Fibroblast of mammary gland (primary cell): Measurements from ENCODE around the gene METTL21A.
"Not testable (repeated sequence)": the region's sequence is repeated elsewhere in the genome, so short reads cannot be mapped to it uniquely, and the experiment has no call there.

Source experiments
- DNase-seq: peaks from one replicate; pipeline ENCODE4 v3.0.0-alpha.2; 2010; ENCODE audit warnings: low read depth
- H3K4me3 ChIP-seq: 2 replicates; pipeline ENCODE4 v1.5.1; 2011; ENCODE audit warnings: low read depth, mild to moderate bottlenecking, low read length, moderate library complexity; ENCODE audit not compliant: control insufficient read depth
- TF ChIP-seq, protein P1 (sequence below): conservative IDR thresholded peaks from 2 replicates; pipeline ENCODE4 v1.5.1; 2011; ENCODE audit warnings: low read depth, low read length, inconsistent platforms; ENCODE audit not compliant: control insufficient read depth, insufficient read depth

The METTL21A gene

DNA sequence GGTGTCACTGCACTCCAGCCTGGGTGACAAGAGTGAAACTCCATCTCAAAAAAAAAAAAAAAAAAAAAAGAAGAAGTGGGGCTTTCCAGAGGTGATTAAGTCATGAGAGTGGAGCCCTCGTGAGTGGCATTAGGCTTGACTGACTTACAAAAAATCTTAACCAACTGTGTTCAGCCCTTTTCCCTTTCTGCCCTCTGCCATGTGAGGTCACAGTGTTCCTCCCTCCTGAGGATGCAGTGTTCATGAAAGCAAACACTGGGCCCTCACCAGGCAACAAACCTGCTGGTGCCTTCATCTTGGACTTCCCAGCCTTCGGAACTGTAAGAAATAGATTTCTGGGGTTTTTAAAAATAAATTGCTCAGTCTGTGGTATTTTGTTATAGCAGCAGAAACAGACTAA is 37.0 kb upstream of the METTL21A start:
- DNase-seq: no peak
- TF ChIP-seq, protein P1, sequence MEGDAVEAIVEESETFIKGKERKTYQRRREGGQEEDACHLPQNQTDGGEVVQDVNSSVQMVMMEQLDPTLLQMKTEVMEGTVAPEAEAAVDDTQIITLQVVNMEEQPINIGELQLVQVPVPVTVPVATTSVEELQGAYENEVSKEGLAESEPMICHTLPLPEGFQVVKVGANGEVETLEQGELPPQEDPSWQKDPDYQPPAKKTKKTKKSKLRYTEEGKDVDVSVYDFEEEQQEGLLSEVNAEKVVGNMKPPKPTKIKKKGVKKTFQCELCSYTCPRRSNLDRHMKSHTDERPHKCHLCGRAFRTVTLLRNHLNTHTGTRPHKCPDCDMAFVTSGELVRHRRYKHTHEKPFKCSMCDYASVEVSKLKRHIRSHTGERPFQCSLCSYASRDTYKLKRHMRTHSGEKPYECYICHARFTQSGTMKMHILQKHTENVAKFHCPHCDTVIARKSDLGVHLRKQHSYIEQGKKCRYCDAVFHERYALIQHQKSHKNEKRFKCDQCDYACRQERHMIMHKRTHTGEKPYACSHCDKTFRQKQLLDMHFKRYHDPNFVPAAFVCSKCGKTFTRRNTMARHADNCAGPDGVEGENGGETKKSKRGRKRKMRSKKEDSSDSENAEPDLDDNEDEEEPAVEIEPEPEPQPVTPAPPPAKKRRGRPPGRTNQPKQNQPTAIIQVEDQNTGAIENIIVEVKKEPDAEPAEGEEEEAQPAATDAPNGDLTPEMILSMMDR: no peak
- no peak overlapping the region for H3K4me3 ChIP-seq

DNA sequence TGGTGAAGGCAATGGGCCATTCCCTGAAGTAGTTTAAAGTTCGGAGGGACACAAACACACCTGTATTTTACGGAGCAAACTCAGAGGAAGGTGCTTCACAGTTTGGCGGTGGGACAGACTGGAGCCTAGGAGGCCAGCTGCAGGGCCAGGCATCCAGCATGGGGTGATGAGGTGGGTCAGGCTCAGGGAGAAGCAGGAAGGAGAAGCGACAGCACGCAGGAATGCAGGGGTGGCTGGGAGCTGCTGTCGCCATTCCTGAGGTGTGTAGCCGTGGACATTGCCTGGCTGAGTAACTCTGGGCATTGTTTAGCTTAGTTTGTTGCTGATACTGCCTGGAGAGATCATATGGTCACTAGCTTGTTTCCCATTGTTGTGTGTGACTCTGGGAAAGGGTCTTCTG is 35.8 kb upstream of the METTL21A start:
- DNase-seq: no peak
- TF ChIP-seq, protein P1: no peak

DNA sequence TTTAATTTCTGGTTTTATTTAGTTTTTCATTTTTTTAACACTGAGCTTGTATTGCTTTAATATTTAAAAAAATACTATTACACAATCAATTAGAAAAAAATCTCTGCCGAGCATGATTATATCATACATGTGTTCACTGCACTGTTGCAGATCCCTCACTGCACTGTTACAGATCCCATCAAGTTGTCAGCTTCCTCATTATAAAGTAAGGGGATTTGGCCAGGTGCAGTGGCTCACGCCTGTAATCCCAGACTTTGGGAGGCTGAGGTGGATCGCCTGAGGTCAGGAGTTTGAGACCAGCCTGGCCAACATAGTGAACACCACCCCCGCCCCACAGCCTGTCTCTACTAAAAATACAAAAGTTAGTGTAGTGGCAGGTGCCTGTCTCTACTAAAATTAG is 33.0 kb upstream of the METTL21A start:
- no peak overlapping the region for H3K4me3 ChIP-seq
- DNase-seq: no peak
- TF ChIP-seq, protein P1: no peak

More for the DNA sequence above, 35.8 kb upstream of the METTL21A start:
- H3K4me3 ChIP-seq: no peak overlapping the region

DNA sequence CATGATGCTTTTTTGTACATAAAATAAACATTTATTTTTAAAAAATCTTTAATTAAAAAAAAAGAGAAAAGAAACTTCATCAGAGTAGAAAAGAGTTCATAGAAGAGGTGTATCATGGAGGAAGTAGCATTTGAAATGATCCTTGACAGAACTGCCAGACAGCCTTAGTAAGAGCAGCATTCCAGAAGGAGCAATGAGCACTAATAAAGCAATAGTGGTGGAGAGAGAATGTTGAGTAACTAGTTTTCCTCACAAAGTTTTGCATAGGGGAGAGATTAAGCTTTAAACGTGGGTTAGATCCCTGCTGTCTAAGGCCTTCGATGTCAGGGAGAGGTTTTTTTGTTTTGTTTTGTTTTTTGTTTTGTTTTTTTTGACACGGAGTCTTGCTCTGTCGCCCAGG is 29.8 kb upstream of the METTL21A start:
- H3K4me3 ChIP-seq: no peak overlapping the region
- TF ChIP-seq, protein P1: no peak
- no peak for DNase-seq

DNA sequence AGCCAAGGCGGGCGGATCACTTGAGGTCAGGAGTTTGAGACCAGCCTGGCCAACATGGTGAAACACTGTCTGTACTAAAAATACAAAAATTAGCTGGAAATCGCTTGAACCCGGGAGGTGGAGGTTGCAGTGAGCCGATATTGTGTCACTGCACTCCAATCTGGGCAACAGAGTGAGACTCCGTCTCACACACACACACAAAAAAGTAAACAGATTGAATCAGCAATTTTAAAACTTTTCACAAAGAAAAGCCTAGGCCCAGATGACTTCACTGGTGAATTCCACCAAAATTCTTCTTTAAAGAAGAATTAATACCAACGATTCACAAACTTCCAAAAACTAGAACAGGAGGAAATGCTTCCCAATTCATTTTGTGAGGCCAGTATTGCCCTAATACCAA is 21.4 kb upstream of the METTL21A start:
- not testable (repeated sequence) for DNase-seq, H3K4me3 ChIP-seq

DNA sequence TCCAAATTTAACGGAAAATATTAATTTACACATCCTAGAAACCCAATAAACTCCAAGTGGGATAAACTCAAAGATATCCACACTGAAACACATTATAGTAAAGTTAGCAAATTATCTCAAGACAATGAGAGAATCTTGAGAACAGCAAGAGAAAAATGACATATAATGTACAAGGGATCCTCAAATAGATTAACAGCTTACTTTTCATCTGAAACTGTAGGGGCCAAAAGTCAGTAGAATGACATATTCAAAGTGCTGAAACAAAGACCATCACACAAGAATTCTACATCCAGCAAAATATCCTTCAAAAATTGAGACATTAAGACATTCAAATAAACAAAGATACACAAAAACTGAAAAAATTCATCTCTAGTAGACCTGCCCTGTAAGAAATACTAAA is 18.7 kb upstream of the METTL21A start:
- TF ChIP-seq, protein P1: no peak
- DNase-seq: no peak

DNA sequence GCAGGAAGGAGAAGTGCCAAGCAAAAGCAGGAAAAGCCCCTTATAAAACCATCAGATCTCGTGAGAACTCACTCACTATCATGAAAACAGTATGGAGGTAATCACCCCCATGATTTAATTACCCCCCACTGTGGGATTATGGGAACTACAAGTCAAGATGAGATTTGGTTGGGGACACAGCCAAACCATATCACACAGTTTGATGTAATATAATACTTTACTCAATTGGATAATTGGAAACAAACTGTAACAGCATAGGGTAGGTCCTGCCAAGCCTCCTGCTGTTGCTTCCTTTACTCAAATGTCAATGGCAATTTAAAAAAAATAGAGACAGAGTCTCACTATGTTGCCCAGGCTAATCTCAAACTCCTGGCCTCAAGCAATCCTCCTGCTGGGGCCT is 15.5 kb upstream of the METTL21A start:
- TF ChIP-seq, protein P1: no peak
- H3K4me3 ChIP-seq: no peak overlapping the region
- no peak for DNase-seq

More for the DNA sequence above, 18.7 kb upstream of the METTL21A start:
- no peak overlapping the region for H3K4me3 ChIP-seq

DNA sequence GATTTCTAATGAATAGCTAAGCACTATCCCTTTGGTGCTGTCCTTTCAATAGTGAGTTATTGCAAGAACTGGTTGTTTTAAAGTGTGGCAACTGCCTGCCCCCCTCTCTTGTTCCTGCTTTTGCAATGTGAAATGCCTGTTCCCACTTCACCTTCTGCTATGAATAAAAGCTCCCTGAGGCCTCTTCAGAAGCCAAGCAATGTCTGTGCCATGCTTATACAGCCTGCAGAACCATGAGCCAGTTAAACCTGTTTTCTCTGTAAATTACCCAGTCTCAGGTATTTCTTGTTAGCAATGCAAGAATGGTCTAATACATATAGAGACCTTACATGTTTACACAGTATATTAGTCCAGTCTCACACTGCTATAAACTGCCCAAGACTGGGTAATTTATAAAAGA is 15.0 kb upstream of the METTL21A start:
- DNase-seq: no peak
- H3K4me3 ChIP-seq: no peak overlapping the region
- TF ChIP-seq, protein P1: no peak

DNA sequence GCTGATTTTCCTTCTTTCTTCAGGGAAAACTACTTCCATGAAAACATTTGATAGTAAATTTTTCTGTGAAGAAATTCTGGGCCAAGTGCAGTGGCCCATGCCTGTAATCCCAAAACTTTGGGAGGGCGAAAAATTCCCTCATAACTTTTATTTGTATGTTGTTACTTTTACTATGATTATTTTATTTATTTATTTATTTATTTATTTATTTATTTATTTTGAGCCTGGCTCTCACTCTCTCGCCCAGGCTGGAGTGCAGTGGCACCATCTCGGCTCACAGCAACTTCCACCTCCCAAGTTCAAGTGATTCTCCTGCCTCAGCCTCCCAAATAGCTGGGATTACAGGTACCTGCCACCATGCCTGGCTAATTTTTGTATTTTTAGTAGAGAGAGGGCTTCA is 14.1 kb upstream of the METTL21A start:
- not testable (repeated sequence) for DNase-seq, H3K4me3 ChIP-seq
